H9 (cell line): ENCODE data around the gene KLHL10. TPM values are rescaled to one million over a fixed set of nuclear protein-coding genes. Genes with fewer than 3 reads are reported as not detected.

Experiments used
- DNase-seq: peaks from one replicate; pipeline ENCODE4 v3.0.0-alpha.2; 2017
- H2AFZ ChIP-seq: one replicate; pipeline ENCODE4 v1.6.1; 2013; ENCODE audit warnings: mild to moderate bottlenecking, low read length, control low read depth, moderate library complexity
- H2AK5ac ChIP-seq: 2 replicates; pipeline ENCODE4 v1.6.1; 2013; ENCODE audit warnings: low read length, control low read depth, mixed read lengths; ENCODE audit not compliant: insufficient read length
- H2BK120ac ChIP-seq: one replicate; pipeline ENCODE4 v1.6.1; 2013; ENCODE audit warnings: low read depth, mild to moderate bottlenecking, low read length, control low read depth, inconsistent platforms; ENCODE audit not compliant: poor library complexity, severe bottlenecking
- H2BK12ac ChIP-seq: 2 replicates; pipeline ENCODE4 v1.6.1; 2013; ENCODE audit warnings: low read length, control low read depth, mixed read lengths, low read depth; ENCODE audit not compliant: insufficient read length
- H2BK15ac ChIP-seq: 2 replicates; pipeline ENCODE4 v1.6.1; 2013; ENCODE audit warnings: low read depth, low read length, control low read depth
- H2BK20ac ChIP-seq: one replicate; pipeline ENCODE4 v1.6.1; 2013; ENCODE audit warnings: low read depth, mild to moderate bottlenecking, low read length, control low read depth, inconsistent platforms; ENCODE audit not compliant: poor library complexity, severe bottlenecking
- H2BK5ac ChIP-seq: 2 replicates; pipeline ENCODE4 v1.6.1; 2013; ENCODE audit warnings: low read length, control low read depth, mixed read lengths; ENCODE audit not compliant: insufficient read length
- H3K14ac ChIP-seq: 2 replicates; pipeline ENCODE4 v1.6.1; 2013; ENCODE audit warnings: low read length, control low read depth; ENCODE audit not compliant: insufficient read depth
- H3K18ac ChIP-seq: 2 replicates; pipeline ENCODE4 v1.6.1; 2013; ENCODE audit warnings: low read depth, mild to moderate bottlenecking, mixed read lengths, low read length, control low read depth; ENCODE audit not compliant: insufficient read length
- H3K23ac ChIP-seq: 2 replicates; pipeline ENCODE4 v1.6.1; 2013; ENCODE audit warnings: low read length, control low read depth, mixed read lengths, low read depth; ENCODE audit not compliant: insufficient read length
- H3K23me2 ChIP-seq: 2 replicates; pipeline ENCODE4 v1.6.1; 2013; ENCODE audit warnings: low read depth, mild to moderate bottlenecking, mixed read lengths, low read length, control low read depth; ENCODE audit not compliant: insufficient read length, poor library complexity, severe bottlenecking
- H3K27ac ChIP-seq: 2 replicates; pipeline ENCODE4 v1.5.1; 2013; ENCODE audit warnings: low read length, control low read depth, mixed read lengths, low read depth; ENCODE audit not compliant: insufficient read length
- H3K27me3 ChIP-seq: 2 replicates; pipeline ENCODE4 v1.6.1; 2013; ENCODE audit warnings: low read length, control low read depth, inconsistent platforms; ENCODE audit not compliant: insufficient read depth
- H3K4ac ChIP-seq: 2 replicates; pipeline ENCODE4 v1.6.1; 2013; ENCODE audit warnings: low read depth, mild to moderate bottlenecking, control low read depth, inconsistent platforms, low read length, moderate library complexity
- H3K4me1 ChIP-seq: 2 replicates; pipeline ENCODE4 v1.6.1; 2013; ENCODE audit warnings: low read length, control low read depth, inconsistent platforms; ENCODE audit not compliant: insufficient read depth
- H3K4me2 ChIP-seq: 2 replicates; pipeline ENCODE4 v1.6.1; 2013; ENCODE audit warnings: low read length, control low read depth, mixed read lengths; ENCODE audit not compliant: insufficient read length, insufficient read depth
- H3K56ac ChIP-seq: 2 replicates; pipeline ENCODE4 v1.6.1; 2013; ENCODE audit warnings: low read depth, mild to moderate bottlenecking, mixed read lengths, low read length, control low read depth; ENCODE audit not compliant: insufficient read length
- H3K79me1 ChIP-seq: 2 replicates; pipeline ENCODE4 v1.6.1; 2013; ENCODE audit warnings: low read depth, mild to moderate bottlenecking, moderate library complexity, low read length, control low read depth, inconsistent platforms; ENCODE audit not compliant: insufficient read depth, poor library complexity, severe bottlenecking
- H3K79me2 ChIP-seq: 2 replicates; pipeline ENCODE4 v1.6.1; 2013; ENCODE audit warnings: low read length, control low read depth, inconsistent platforms; ENCODE audit not compliant: insufficient read depth
- H3K9ac ChIP-seq: 2 replicates; pipeline ENCODE4 v1.6.1; 2013; ENCODE audit warnings: low read length, control low read depth, mixed read lengths; ENCODE audit not compliant: insufficient read length; ENCODE audit errors: extremely low read depth
- H3K9me3 ChIP-seq: one replicate; pipeline ENCODE4 v1.6.1; 2013; ENCODE audit warnings: low read depth, low read length, inconsistent platforms; ENCODE audit not compliant: control insufficient read depth
- H3T11ph ChIP-seq: one replicate; pipeline ENCODE4 v1.6.1; 2013; ENCODE audit warnings: mild to moderate bottlenecking, low read length, control low read depth, inconsistent platforms
- H4K20me1 ChIP-seq: one replicate; pipeline ENCODE4 v1.6.1; 2013; ENCODE audit not compliant: control insufficient read depth, insufficient read length, insufficient read depth
- H4K5ac ChIP-seq: 2 replicates; pipeline ENCODE4 v1.6.1; 2013; ENCODE audit warnings: low read depth, mild to moderate bottlenecking, mixed read lengths, low read length, control low read depth; ENCODE audit not compliant: insufficient read length
- H4K8ac ChIP-seq: replicated peaks from 2 replicates; pipeline ENCODE4 v1.6.1; 2013; ENCODE audit warnings: low read length, control low read depth, mixed read lengths, low read depth; ENCODE audit not compliant: insufficient read length
- H4K91ac ChIP-seq: 2 replicates; pipeline ENCODE4 v1.6.1; 2013; ENCODE audit warnings: low read depth, mild to moderate bottlenecking, moderate library complexity, mixed read lengths, low read length, control low read depth; ENCODE audit not compliant: insufficient read length
- H3K27ac Mint-ChIP-seq, 3 experiments: 2 replicates in 2 of 3; 3 replicates in 1 of 3; pipeline ENCODE4 v1.8.0; 2020 to 2021; ENCODE audit warnings: mixed read lengths in 3 of 3, mild to moderate bottlenecking in 1 of 3, moderate library complexity in 1 of 3
- H3K27me3 Mint-ChIP-seq: 2 replicates; pipeline ENCODE4 v1.8.0; 2021; ENCODE audit warnings: low read depth, mild to moderate bottlenecking, moderate library complexity, mixed read lengths
- H3K36me3 Mint-ChIP-seq, 3 experiments: 2 replicates in 2 of 3; 3 replicates in 1 of 3; pipeline ENCODE4 v1.8.0; 2020 to 2021; ENCODE audit warnings: low read depth in 3 of 3, mixed read lengths in 3 of 3; ENCODE audit not compliant: insufficient read depth in 1 of 3
- H3K4me1 Mint-ChIP-seq, 2 experiments: 2 replicates each; pipeline ENCODE4 v1.8.0; 2020; ENCODE audit warnings: mixed read lengths in 2 of 2
- H3K4me3 Mint-ChIP-seq, 2 experiments: 2 replicates in 1 of 2; 3 replicates in 1 of 2; pipeline ENCODE4 v1.8.0; 2020 to 2021; ENCODE audit warnings: mild to moderate bottlenecking in 2 of 2, mixed read lengths in 2 of 2, moderate library complexity in 1 of 2
- H3K9me3 Mint-ChIP-seq, 2 experiments: 2 replicates in 1 of 2; 3 replicates in 1 of 2; pipeline ENCODE4 v1.8.0; 2020; ENCODE audit warnings: mild to moderate bottlenecking in 2 of 2, mixed read lengths in 2 of 2, moderate library complexity in 1 of 2
- CTCF ChIP-seq: fragments of 200-600 bp; sonication (generic); conservative IDR thresholded peaks from 3 replicates; pipeline ENCODE4 v1.8.0; 2021; ENCODE audit warnings: antibody characterized with exemption, mild to moderate bottlenecking
- WGBS: extraction: QIAGEN DNeasy Blood & Tissue Kit; methylation state at CpG from one replicate; pipeline ENCODE4 v1.1.7; 2013; ENCODE audit warnings: missing lambda C conversion rate, low lambda C conversion rate, mixed read lengths; ENCODE audit not compliant: insufficient read length; ENCODE audit errors: extremely low coverage; 5-methylcytosine and 5-hydroxymethylcytosine counted together
- total RNA-seq: library from RNA; stranded (reverse); gene quantifications from 2 replicates; pipeline ENCODE4 v1.2.1, GENCODE V29; 2021

Gene KLHL10
- total RNA-seq, 1 experiment from 2014 or later: 0.46 TPM

DNA sequence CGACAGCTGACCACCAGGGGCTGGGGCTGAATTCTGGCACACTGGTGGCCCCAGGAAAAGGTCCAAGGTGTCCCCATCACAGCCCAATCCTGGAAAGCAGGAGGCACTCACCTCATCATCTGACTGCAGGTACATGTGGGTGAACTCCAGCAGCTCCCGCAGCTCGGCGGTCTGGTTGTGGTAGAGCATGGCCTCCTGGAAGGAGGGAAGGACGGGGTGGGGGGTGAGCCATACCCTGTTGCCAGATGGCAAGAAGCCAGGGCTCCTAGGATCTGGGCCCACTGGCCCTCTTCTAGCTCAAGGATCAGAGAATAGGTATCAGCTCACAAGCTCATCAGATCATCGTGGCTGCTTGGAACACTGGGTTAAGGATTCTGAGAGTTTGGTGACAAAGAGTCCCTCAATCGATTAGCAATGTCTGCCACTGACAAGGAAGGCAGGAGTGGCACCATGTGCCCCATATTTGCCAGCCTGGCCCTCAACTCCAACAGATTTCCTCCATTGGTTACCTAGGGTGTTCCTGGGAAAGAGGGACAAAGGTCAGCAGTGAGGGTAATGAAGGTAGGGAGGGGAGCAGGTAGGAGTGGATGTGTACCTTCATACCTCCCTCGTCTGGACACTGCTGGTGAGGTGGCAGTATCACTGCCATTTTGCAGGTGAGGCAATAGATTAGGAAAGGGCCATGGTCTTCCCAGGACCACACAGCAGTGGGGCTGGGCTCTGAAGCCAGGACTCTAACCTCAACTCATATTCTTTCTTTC, 30.8 kb upstream of the KLHL10 start:
- no peak for TF ChIP-seq CTCF
- Histone ChIP-seq H3K27ac (no peak overlapping the region), H2BK5ac (no peak overlapping the region), H4K8ac (no peak overlapping the region), H3K27me3 (no peaks in the 10 kb centered on the region), H2AFZ (no peak overlapping the region), H3K4ac (no peak overlapping the region), H3T11ph (no peak overlapping the region), H2AK5ac (no peak overlapping the region), H3K4me1 (no peaks in the 10 kb centered on the region; the same call in 1 of the 2 replicates), H2BK120ac (no peak overlapping the region), H2BK15ac (no peak overlapping the region), H3K79me1 (no peaks in the 10 kb centered on the region), H3K56ac (no peak overlapping the region), H4K20me1 (no peaks in the 10 kb centered on the region), H4K5ac (no peak overlapping the region), H3K9me3 (no peaks in the 10 kb centered on the region), H3K18ac (no peak overlapping the region), H2BK12ac (no peak overlapping the region), H4K91ac (no peak overlapping the region), H2BK20ac (no peak overlapping the region), H3K14ac (no peak overlapping the region), H3K79me2 (0 out of 2 replicates have a peak, but pooled peaks cover 2% of the 10 kb centered on the region), H3K23ac (no peak overlapping the region), H3K9ac (no peak overlapping the region), H3K23me2 (peaks cover under 1% of the 10 kb centered on the region), H3K4me2 (no peak overlapping the region)
- H3K27ac Mint-ChIP-seq: no peak overlapping the region; a peak in 2 of 7 replicates
- peaks cover 0 to 10% of the 10 kb centered on the region in 2 experiments; a peak in 3 of 5 replicates for H3K9me3 Mint-ChIP-seq
- H3K4me1 Mint-ChIP-seq: peaks cover 13 to 15% of the 10 kb centered on the region in 2 experiments
- peaks cover 11% of the 10 kb centered on the region for H3K27me3 Mint-ChIP-seq
- H3K36me3 Mint-ChIP-seq: peaks cover 30 to 38% (median 32%) of the 10 kb centered on the region in 3 experiments
- no peak overlapping the region; a peak in 1 of 5 replicates for H3K4me3 Mint-ChIP-seq
- no CpG with 5 or more reads among the region's 8 CpGs for WGBS
- DNase-seq: no peak
